NCI-H748 (cell line): ENCODE measurements around the gene CA5A.
A peak's percentile ranks its signal among the peaks of the same experiment; 100 is the strongest.
"Not testable (repeated sequence)": the region's sequence is repeated elsewhere in the genome, so short reads cannot be mapped to it uniquely, and the experiment has no call there.

ENCODE experiments used
- DNase-seq: peaks from one replicate; lab custom pipeline; 2025; ENCODE audit not compliant: unreplicated experiment; lab: John Stamatoyannopoulos, UW

Gene CA5A

GRCh38 chr16:87924811-87925670 lies 11.3 kb downstream of the CA5A start:
- DNase-seq: peak; percentile 90

GRCh38 chr16:87924041-87924810 lies 12.1 kb downstream of the CA5A start:
- DNase-seq: peak; percentile 72

GRCh38 chr16:87922250-87922871 lies 14.0 kb downstream of the CA5A start:
- DNase-seq: no peak

GRCh38 chr16:87921236-87921773 lies 15.0 kb downstream of the CA5A start:
- DNase-seq: peak; percentile 49

- no peak for DNase-seq
Measured at GRCh38 chr16:87919681-87919994, 16.7 kb downstream of the CA5A start.

GRCh38 chr16:87918866-87919680 lies 17.3 kb downstream of the CA5A start:
- no peak for DNase-seq

- no peak for DNase-seq
Measured at GRCh38 chr16:87918338-87918737, 18.0 kb downstream of the CA5A start.

- DNase-seq: no peak
Measured at GRCh38 chr16:87917503-87917902, 18.8 kb downstream of the CA5A start.

- DNase-seq: no peak
Measured at GRCh38 chr16:87914812-87915211, 21.5 kb downstream of the CA5A start.

- not testable (repeated sequence) for DNase-seq
Measured at GRCh38 chr16:87914021-87914725, 22.2 kb downstream of the CA5A start.

GRCh38 chr16:87912691-87913090 lies 23.6 kb downstream of the CA5A start:
- not testable (repeated sequence) for DNase-seq

- DNase-seq: peak; percentile 93
Measured at GRCh38 chr16:87911106-87911763, 25.1 kb downstream of the CA5A start.

- peak; percentile 53 for DNase-seq
Measured at GRCh38 chr16:87909203-87909935, 27.0 kb downstream of the CA5A start.

GRCh38 chr16:87908101-87908500 lies 28.2 kb downstream of the CA5A start:
- DNase-seq: not testable (repeated sequence)

GRCh38 chr16:87905521-87905920 lies 30.8 kb downstream of the CA5A start:
- DNase-seq: not testable (repeated sequence)

GRCh38 chr16:87904963-87905362 lies 31.4 kb downstream of the CA5A start:
- not testable (repeated sequence) for DNase-seq

GRCh38 chr16:87900489-87900888 lies 35.8 kb downstream of the CA5A start:
- not testable (repeated sequence) for DNase-seq

GRCh38 chr16:87897521-87898505 lies 38.5 kb downstream of the CA5A start:
- DNase-seq: no peak
